Activated T-cell treated with anti-CD3 and anti-CD28 coated beads for 4 hours (primary cell): ENCODE results near the gene UTP14A.

ENCODE experiments used
- DNase-seq: peaks from one replicate; pipeline ENCODE4 v3.0.0-alpha.2; 2020

Gene UTP14A

DNA sequence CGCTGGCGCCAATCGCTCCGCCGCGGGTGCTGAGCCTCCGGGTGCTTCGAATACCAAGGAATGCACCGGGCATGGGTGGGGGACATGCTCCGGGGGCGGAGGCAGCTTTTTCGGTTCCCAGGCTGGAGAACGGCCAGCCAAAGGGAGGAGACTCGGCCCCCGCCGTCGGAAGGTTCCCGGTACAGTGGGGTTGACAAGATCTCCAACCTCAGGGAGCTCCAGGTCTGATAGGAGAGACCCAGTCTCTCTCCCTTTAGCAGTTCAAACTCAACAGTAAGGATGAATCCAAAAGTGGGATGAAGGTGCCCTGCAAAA, 47.3 kb downstream of the UTP14A start:
- DNase-seq, result no peak

DNA sequence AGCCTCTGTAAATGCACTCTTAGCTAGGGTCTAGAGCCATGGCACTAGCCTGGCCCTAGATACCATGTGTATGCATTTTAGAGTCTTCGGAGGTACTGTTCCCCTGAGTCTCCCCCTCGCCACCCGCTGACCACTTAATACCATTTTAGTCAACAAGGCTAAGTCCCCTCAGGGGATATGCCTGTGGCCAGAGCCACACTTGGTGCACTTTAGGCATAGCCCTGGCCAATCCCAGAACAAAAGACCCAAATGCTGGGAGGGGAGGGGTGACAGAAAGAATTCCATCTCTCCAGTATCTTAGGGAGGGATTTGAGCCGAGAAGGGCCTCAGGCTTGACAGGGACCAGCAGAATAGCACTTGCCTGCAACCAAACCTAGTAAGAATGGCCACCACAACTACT, 47.9 kb downstream of the UTP14A start:
- DNase-seq, result no peak

GRCh38 chrX:129954804-129955203, 48.8 kb downstream of the UTP14A start:
- no peak for DNase-seq

DNA sequence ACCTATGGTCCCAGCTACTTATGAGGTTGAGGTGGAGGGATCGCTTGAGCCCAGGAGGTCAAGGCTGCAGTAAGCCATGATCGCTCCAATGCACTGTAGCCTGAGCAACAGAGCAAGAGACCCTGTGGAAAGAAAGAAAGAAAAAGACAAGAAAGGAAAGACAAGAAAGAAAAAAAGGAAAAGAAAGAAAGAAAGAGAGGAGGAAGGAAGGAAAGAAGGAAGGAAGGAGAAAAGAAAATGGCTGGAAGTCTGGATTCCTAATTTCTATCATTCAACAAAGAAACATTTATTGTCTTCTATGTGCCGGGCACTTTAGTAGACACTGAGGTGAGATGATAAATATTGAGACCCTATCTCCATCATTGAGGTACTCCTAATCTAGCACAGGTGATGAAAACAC, 49.7 kb downstream of the UTP14A start:
- DNase-seq, result no peak

- DNase-seq, result no peak
Observed at GRCh38 chrX:129956145-129956544, 50.2 kb downstream of the UTP14A start.

DNA sequence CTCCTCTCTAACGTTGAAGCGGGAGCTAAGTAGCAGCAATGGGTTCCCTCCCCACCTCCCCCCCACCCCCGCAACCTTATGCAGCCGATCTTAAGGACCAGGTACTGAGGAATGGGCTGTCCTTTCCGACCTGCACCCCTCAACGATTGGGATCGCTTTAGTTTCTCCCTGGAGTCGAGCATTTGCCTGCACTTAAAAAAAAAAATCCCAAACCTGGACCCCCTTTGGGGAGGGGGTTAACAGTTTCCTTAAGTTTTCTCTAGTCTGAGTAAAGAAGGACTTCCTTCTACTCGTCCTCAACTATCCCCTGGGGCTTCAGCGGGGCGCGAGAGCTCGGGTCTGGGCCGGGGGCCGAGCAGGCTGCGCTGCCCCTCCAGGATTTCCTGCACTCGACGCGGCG, 50.8 kb downstream of the UTP14A start:
- DNase-seq, result no peak

DNA sequence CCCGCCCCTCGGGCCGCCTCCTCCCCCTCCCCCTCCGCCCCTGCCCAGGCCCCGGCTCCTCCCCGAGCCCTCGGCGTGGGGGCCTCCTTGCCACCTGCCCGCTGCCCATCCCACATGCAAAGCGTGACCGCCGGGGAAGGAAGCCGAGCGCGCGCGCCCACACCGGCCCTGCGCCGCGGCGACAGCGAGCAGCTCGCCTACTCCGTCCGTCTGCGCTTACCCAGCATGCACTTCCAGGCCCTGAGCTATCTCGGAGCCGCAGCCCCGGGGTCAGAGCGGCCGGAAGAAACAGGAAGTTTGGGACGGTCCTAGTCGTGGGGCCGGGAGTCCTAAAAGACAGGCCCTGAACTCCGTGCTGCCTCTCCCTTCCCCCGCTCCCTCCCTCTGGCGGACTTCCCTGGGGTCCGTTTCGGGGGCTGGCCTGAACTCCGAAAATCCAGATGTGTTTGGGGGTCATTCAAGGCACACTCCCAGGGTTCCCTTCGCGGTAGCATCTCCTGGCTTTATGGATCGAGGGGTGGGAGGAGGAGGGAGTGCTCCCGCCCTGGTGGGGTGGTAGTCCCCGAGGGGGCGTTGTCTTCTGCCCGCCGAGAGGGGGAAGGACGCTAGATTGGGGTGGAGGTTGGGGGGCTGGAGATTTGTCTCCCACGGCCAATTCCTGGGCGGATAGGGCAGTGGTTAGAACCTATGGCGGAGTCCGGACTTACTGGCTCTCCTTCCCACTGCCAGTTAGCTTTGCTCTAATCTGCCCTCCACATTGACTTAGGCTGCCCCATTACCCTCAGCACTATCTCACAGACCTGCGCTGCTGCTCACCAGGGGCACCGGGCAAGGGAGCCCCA, 51.5 kb downstream of the UTP14A start:
- no peak for DNase-seq

DNA sequence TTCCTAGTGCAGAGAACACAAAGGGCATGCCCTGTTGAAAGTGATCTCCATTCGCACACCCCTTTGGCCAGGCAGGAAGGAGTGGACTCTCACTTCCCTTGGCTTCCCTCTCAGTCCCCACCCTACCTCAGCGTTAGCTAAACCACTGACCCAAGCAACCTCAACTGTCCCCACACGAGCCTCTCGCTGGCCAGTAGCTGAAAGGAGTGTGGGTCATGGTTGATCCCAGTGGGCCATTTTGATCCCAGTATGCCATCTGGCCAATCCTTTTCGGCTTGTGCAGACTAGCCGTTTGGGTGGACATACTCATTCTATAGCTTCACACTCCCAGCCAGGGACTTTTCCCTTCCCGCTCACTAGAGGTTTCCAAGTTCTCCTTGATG, 52.1 kb downstream of the UTP14A start:
- DNase-seq, result no peak

DNA sequence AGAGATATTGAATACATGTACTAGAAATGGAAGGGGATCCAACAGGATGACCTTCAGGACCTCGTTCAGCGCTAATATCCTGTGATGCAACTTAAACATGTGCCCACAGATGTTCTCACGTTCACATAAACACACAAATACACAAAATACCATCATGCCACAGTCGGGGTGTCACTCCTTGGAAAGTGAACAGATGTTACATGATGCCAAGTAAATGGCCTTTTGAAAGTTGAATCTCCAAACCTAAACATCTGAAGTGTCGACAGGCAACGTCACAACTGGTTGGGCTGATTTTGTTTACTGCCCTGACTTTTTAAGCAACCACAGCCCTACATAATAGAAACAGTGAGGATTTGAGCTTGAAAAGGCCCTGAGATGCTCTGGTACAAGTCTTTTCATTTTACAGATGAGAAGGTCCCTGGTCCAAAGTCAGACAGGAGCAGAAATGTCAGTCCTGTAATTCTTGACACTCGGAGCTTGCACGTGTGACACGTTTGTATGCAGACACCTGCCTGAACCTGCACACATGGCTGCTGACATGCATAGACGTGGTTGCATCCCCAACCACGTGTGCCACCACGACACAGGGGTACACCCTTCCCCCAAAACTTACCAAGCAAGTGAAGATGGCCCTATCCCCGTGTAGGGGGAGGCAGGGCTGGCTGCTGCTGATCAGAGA, 53.0 kb downstream of the UTP14A start:
- DNase-seq, result no peak

GRCh38 chrX:129959493-129959832, 53.5 kb downstream of the UTP14A start:
- no peak for DNase-seq

DNA sequence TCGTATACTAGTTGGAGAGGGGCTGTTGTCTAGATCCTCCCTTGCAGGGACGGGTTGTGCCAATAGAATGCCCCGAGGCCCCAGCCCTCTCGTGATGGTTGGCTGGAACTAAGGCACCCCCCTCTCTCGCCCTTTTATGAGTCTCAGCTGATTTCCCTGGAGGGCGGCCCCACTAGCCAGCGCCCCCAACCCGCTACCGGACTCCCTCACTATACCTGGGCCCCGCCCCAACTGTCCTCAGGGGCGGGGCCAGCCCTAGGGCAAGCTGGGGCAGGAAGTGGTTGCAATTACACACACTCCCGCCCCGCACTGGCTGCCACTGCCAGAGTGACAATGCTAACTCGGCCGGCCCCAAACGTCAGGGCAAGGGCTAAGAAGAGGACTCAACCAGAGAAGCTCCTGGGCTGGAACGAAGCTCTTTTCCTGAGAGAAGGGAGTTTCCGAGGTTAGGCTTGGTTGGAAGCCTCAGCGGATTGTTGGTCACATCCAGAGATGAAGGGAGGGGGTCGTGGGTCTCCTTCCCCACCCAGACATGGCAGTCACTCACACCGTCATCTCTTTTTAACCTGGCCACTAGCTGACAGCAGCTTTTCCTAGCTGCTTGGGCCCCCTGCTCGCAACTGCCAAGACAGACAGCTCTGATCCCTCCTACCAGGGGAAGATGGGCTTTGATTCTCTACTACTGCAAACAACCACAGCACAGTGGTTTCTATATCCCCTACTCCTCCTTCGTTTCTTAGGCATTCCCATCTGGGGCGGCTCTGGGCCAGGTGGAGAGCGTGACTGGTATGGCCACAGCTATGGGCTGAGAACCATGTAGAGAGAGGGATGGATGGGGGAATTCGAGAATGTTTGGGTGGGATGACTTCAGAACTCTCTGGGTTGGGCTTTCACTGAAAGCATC, 55.5 kb downstream of the UTP14A start:
- DNase-seq, result no peak

- DNase-seq, result no peak
Observed at GRCh38 chrX:129963729-129964128, 57.8 kb downstream of the UTP14A start.

- DNase-seq, result no peak
Observed at GRCh38 chrX:129965166-129965565, 59.2 kb downstream of the UTP14A start.

GRCh38 chrX:129968968-129969367, 63.0 kb downstream of the UTP14A start:
- DNase-seq, result no peak

GRCh38 chrX:129976441-129976840, 70.5 kb downstream of the UTP14A start:
- DNase-seq, result no peak
